Activated CD4-positive, alpha-beta T cell treated with anti-CD3 and anti-CD28 coated beads for 24 hours (primary cell): ENCODE measurements around the gene SPDEF.

ENCODE experiments used
- DNase-seq, 2 donors: peaks; one replicate each; pipeline ENCODE4 v3.0.0-alpha.2; 2020; ENCODE audit warnings: low read depth in 2 of 2

Gene SPDEF

DNA sequence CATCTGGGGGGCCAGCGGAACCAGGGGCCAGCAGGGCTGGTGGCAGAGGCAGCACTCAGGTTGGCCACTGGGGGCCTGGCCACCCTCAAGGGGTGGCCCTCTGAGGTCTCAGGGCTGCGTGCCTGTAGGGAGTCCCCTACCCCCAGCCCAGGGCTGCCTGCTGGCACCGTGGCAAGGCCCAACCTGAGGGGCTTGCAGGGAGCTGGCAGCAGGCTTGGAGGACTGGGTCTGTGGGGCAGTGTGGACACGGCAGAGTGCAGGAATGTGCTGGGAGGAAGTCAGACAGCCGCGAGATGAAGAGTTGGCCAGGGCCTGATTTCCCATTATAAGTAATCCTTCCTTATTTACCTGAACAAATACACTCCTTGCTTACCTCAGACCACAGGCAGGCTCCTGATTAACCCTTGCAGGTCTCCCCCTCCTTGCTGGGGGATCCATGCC, at the start of gene SPDEF:
SPDEF (minus strand) TSS at position 299 of the 441 bp plus-strand sequence. CDS start 11,874 bp downstream, outside the sequence.
- no peak for DNase-seq

DNA sequence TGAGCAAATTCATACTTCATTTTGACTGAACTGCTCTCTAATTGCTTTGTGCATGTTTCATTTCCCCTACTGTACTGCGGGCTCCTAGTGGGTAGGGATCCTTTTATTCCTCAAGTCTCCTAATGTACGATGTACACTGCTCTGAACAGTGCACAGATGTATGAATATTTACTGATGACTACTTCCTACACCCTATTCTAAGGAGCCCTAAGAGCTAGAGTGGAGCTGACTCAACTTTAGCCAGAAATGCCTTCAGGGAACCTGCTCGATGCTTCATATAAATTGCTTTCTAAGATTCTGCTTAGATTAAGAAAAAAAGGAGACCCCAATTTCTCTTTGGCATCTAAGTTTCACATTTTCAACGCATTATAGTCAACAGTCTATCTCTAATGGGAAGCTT, 47.6 kb upstream of the SPDEF start:
- no peak for DNase-seq

DNA sequence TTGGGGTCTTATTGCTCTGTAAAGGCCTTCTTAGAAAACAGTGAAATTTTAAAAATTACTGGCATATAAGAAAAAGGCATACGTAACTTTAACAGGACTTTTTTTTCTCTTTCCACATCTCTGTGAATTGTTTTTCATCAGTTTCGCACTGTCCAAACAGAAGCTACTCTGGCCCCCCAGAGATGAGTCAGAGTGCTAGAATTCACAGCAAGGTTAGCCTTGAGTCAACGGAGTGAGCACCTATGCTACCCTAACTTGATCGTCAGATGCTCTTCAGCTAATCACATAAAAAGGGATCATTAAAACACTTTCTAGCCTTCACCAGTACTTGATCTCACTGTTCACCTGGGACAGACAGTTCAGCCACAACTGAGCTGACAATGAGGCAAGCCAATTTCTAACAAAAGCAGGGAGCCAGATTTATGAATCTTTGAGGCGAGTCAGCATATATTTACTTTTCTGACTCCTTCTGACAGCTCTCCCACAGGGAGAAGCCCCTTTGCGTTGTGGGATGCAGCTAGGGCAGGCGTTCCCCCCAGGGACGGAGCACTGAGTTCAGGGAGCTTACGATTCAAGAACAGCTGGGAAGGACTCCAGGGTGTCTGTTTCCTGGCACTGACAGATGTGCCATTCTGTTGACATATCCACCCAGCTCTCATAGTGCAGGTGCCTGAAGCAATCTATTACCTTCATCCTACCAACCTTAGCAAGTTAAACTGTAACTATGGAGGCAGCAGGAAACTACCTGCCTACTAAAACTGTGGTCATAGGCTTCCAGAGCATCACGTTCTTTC, 46.4 kb upstream of the SPDEF start:
- DNase-seq: no peak

DNA sequence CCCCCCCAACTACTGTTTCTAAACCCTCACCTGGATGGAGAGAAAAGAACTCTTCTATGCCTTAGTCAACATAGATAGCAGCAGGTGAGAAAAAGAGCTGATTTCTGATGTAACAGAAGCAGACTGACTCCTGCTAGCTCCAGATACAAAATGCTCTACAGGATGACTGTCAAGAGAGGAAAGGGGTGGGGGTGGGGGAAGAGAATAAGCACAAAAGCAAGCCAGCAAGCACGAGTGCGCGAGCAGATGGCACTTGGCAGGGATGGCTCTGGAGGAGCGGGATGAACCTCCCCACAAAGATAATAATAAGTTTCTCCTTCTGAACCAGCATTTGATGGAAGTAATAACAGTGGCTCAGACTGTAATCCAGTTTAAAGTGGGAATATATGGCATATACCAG, 45.6 kb upstream of the SPDEF start:
- DNase-seq: no peak

- no peak for DNase-seq
Measured at GRCh38 chr6:34600796-34601195, 44.7 kb upstream of the SPDEF start.

- no peak for DNase-seq
Measured at GRCh38 chr6:34600101-34600500, 44.0 kb upstream of the SPDEF start.

DNA sequence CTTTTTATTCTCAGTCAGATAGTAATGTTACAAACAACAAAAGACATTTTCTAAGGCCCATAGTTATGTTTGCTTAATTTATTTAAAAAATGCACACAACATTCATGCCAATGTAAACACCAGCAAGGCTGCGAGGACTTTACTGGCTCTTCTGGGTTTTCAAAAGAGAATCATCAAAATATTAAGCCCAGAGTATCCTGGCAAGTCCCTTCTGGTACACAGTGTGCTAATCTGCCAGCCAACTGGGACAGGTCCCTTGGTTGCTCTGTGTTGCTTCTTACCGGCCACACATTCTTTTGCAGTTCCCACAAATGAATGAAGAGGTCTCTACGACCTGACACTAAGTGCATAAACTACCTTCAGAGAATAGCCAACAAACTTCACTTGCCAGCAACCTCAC, 42.6 kb upstream of the SPDEF start:
- DNase-seq: no peak

GRCh38 chr6:34597605-34598353, 41.6 kb upstream of the SPDEF start:
- no peak for DNase-seq

GRCh38 chr6:34596798-34597197, 40.7 kb upstream of the SPDEF start:
- no peak for DNase-seq

DNA sequence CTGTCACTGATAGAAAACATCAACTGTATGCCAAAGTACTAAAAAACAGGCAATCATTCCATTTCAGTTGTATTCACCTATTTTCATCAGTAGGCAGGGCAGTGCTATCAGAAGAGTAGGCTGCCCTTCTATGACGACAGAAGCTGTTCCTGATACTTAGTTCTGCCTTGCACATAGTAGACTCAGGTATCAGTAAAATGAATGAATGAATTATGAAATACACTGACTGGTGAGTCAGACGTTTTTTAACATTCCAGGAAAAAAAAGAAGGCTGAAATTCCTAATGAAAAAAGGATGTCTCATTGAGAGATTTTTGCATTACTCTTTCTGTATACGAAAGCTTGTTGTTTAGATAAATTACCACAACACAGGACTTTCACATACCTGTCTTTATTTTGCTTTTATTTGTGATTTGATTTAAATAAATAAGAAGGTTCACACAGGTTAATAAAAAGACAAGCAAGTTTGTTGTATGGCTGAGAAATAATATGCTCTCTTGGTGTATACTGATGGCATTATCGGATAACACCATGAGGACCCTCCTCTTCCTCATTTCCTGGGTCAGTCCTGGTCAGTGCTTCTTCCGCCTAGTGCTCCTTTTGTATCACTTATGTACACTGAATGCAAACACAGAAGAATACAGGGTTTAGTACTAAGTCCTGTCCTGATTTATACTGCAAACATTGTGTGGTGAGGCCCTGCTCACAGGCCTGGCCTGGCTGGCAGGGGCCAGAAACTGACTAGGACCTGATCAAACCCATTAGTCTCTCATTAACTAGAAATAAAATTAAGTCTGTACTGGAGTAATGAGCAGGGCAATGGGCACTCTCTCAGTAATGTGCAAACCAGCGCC, 39.4 kb upstream of the SPDEF start:
- no peak for DNase-seq

- DNase-seq: no peak
Measured at GRCh38 chr6:34593701-34594100, 37.6 kb upstream of the SPDEF start.

GRCh38 chr6:34592208-34592952, 36.3 kb upstream of the SPDEF start:
- no peak for DNase-seq

DNA sequence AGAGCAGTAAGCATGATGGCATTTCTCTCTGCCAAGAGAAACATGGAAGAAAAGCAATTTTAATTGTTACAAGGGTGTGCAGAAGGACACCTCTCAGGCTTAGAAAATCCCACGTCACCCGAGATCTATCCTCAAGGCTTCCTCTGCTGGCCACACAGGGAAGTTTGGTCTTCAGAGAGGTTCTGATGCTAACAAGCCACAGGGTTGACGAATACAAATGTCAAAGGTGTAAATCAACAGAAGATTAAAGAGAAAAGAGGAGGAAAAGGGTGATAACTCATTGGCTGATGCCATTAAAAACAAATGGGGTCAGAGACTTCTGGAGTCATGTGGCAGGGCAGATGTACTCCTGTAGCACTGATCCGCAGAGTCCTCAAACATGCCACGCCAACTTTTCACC, 33.6 kb upstream of the SPDEF start:
- DNase-seq: no peak

- DNase-seq: no peak
Measured at GRCh38 chr6:34589140-34589539, 33.0 kb upstream of the SPDEF start.

DNA sequence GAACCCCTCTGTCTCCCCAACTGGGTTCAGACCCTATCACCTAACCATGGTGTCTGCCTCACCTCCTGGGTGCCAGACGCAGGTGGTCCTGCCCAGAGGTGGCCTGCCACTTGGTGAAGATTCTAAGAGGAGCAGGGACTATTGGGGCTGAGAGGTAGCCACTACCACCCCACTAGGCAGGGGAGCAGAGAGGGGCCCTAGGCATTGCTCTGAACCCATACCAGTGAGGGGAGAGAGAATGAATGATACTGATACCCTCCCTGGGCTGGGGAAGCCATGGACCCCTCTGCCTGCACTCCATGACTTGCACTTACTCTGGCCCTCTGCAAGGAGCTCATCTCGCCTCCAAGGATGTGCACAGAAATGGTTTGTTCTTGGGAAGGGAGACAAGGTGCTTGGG, 31.7 kb upstream of the SPDEF start:
- DNase-seq: no peak

DNA sequence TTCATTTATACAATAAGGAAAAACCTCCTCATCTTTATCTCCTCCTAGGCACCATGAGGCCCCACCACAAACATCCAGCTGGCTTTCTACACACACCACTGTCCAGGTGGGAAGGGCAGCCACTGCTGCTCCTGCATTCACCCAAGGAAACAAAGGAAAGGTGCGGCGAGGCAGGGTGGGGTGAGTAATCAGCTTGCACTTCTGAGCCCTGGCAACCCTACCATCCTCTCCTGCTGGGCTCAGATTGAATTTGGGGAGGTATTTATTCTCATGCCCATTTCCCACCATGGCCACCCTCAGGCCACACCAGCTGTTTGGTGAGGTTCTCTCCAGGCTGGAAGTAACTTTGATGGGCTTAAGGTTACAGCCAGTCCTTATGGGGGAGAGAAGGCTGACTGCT, 31.2 kb upstream of the SPDEF start:
- DNase-seq: no peak

GRCh38 chr6:34586327-34587040, 30.4 kb upstream of the SPDEF start:
- DNase-seq: no peak

DNA sequence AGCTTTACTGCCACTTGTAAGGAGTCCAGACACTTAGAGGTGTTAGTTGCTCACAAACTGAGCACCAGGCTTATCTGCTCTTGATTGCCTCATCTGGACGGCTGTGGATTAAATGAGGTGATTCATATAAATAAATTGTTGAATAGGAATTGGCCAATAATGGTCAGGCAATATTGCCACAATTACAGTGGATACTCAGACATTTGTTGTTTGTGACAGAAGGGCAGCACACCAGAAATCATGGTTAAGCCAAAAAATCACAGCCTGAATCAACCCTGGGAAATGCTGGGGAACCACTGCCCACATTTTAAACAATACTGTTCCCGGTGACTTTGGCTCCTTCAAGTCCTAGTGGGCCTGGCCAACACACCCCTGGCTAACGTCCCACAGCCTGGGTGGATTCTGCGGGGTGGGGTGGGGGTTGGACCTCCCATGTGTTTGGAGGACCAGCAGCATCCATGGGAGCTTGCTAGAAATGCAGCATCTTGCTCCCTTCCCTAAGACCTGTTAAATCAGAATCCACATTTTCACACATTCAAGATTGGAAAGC, 29.5 kb upstream of the SPDEF start:
- no peak for DNase-seq

DNA sequence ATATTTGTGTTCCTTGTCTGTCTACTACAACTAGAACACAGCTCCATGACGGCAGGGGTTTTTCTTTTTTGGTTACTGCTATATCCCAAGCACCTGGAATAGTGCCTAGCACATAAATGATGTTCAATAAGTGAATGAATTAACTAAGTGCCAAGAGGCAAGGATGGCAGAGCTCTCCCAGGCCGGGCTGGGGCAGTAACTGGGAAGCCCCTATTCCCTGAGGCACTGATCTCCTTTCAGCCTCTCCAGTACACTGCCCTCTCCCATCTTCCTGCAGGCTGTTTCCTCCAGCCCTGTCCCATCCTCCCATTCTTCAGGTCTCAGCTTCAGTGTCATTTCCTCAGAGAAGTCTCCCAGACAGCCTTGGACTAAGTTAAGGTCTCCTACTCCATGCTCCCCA, 29.0 kb upstream of the SPDEF start:
- no peak for DNase-seq

DNA sequence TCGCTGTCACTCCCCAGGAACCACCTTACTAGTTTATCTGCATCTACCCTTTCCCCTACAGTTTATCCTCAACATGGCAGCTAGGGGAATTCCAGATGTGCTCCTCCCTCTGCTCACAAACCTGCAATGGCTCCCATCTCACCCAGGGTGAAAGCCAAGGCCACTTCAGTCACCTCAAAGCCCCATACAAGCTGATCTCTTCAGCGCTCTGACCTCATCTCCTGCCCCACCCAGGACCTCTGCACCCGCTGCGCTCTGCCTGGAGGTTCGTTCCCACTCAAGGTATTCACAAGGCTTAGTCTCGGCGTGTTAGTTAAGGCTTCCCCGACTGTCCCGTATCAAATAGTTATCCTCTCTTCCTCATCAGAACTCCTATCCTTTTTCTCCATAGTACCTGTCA, 28.6 kb upstream of the SPDEF start:
- DNase-seq: no peak
